ENCODE data around the gene BBS5. TPM values are rescaled to one million over a fixed set of nuclear protein-coding genes. Genes with fewer than 3 reads are reported as not detected.
"Not testable (repeated sequence)": the region's sequence is repeated elsewhere in the genome, so short reads cannot be mapped to it uniquely, and the experiment has no call there.

Gene BBS5
- total RNA-seq = 8.2 and 8.3 TPM in 2 replicates
- long read RNA-seq, partial matches to known transcripts = 2 of 3 reads
- long read RNA-seq, other reads (novel, unspliced or antisense) = 1 of 3 reads

DNA sequence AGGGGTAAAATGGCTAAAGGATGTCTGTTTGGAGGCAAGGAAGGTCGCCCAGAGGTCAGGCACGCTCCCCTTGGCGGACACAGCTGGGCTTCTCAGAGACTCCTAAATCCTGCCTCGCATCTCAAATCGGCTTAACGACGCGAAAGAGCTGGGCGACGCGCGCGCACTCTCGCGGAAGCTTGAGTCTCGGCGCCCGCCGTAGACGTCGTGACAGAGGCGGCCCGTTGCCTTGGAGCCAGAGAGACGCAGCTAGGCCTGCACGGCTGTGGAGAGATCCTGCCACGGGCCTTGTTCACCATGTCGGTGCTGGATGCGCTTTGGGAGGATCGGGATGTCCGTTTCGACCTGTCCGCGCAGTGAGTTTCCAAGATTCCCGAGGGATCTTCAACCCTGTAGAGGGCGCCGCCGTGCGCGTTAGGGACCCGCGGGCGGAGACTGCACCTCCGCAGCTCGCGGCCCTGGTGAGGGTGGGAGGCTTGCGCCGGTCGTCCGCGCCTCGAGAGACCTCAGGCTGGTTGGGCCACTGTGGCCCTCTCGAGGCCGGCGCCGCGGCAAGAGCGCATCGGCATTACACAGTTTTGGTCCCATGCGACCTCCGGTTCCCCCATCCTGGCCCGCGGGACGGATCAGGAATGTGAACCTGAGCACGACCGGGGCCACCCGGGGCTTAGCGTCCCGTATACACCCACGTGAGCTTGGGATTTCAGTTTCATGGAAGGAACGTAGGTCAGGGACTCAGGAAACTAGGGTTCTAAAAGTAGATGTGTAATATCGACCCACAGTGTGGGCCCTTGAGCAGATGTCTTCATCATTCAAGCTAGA lies at the start of gene BBS5:
Gene BBS5 (plus strand): TSS at position 238 of the 822 bp plus-strand sequence. CDS start 60 bp downstream, at position 298.
- peak within 1 kb of the TSS; percentile 87 for H3K4me3 Mint-ChIP-seq (ENCODE audit: low read depth)
- H3K4me1 Mint-ChIP-seq (ENCODE audit: low read depth) = peaks cover 10% of the 10 kb centered on the region
- H3K9me3 Mint-ChIP-seq (ENCODE audit: low read depth) = no peaks in the 10 kb centered on the region
- H3K36me3 Mint-ChIP-seq (ENCODE audit: insufficient read depth) = no peaks in the 10 kb centered on the region
- TF ChIP-seq, protein P1, sequence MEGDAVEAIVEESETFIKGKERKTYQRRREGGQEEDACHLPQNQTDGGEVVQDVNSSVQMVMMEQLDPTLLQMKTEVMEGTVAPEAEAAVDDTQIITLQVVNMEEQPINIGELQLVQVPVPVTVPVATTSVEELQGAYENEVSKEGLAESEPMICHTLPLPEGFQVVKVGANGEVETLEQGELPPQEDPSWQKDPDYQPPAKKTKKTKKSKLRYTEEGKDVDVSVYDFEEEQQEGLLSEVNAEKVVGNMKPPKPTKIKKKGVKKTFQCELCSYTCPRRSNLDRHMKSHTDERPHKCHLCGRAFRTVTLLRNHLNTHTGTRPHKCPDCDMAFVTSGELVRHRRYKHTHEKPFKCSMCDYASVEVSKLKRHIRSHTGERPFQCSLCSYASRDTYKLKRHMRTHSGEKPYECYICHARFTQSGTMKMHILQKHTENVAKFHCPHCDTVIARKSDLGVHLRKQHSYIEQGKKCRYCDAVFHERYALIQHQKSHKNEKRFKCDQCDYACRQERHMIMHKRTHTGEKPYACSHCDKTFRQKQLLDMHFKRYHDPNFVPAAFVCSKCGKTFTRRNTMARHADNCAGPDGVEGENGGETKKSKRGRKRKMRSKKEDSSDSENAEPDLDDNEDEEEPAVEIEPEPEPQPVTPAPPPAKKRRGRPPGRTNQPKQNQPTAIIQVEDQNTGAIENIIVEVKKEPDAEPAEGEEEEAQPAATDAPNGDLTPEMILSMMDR (IDR thresholded peaks at IDR 0.05; ENCODE audit: unreplicated experiment) = peak; percentile 68
- peak within 1 kb of the TSS; percentile 83 for H3K27ac Mint-ChIP-seq
- peaks cover 17% of the 10 kb centered on the region for H3K27me3 Mint-ChIP-seq
- DNase-seq (ENCODE audit: low spot score, unreplicated experiment) = peak; percentile 56

GRCh38 chr2:169431772-169432171 lies 47.5 kb upstream of the BBS5 start:
- not testable (repeated sequence) for H3K9me3 Mint-ChIP-seq (ENCODE audit: low read depth); H3K4me1 Mint-ChIP-seq (ENCODE audit: low read depth); H3K27me3 Mint-ChIP-seq; H3K36me3 Mint-ChIP-seq (ENCODE audit: insufficient read depth); H3K4me3 Mint-ChIP-seq (ENCODE audit: low read depth); DNase-seq (ENCODE audit: low spot score, unreplicated experiment); H3K27ac Mint-ChIP-seq

DNA sequence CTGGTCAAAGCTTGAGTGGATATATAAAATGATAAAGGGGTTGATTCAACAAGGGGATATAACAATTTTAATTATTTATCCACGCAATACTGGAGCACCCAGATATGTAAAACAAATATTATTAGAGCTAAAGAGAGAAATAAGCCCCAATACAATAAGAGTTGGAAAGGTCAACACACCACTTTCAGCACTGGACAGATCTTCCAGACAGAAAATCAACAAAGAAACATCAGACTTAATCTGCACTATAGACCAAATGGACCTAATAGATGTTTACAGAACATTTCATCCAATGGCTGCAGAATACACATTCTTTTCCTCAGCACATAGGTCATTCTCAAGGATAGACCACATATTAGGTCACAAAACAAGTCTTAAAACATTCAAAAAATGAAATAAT lies 45.1 kb upstream of the BBS5 start:
- H3K4me3 Mint-ChIP-seq (ENCODE audit: low read depth); H3K9me3 Mint-ChIP-seq (ENCODE audit: low read depth); H3K27ac Mint-ChIP-seq; H3K27me3 Mint-ChIP-seq; H3K36me3 Mint-ChIP-seq (ENCODE audit: insufficient read depth); DNase-seq (ENCODE audit: low spot score, unreplicated experiment): not testable (repeated sequence)
- peaks cover 14% of the 10 kb centered on the region for H3K4me1 Mint-ChIP-seq (ENCODE audit: low read depth)

DNA sequence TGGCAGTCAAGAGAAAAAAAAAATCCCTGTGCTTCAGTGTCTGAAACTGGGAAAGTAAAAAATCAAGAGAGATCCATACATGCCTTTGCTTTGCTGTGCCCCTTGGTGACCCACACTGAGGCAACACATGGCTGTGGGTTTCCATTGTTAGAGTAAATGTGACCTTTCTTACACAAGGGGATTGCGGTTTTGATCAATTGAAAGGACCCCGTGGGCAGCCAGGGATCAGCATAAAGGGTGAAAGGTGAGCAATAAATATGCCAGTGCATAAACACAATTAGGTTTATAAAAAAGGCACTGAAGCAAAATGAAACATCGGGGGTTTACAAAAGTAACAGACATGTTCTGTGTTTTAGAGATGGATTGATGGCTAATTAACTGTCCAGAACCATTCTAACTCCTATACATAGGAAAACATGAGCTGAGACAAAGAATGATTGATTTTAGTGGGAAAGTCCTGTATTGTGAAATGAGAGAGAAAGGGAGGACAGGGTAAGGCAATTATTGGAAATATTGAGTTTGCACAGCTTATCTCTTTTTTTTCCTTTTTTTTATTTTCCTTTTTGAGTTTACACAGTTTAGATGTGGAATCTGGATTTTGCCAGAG lies 40.7 kb upstream of the BBS5 start:
- Mint-ChIP-seq H3K9me3 (ENCODE audit: low read depth) (peaks cover 5% of the 10 kb centered on the region), H3K36me3 (ENCODE audit: insufficient read depth) (no peaks in the 10 kb centered on the region), H3K27me3 (no peaks in the 10 kb centered on the region), H3K4me1 (ENCODE audit: low read depth) (peaks cover 18% of the 10 kb centered on the region), H3K27ac (peak overlapping the region; percentile 62), H3K4me3 (ENCODE audit: low read depth) (no peak overlapping the region)
- DNase-seq (ENCODE audit: low spot score, unreplicated experiment) = no peak
- TF ChIP-seq, protein P1 (IDR thresholded peaks at IDR 0.05; ENCODE audit: unreplicated experiment) = no peak

- Mint-ChIP-seq H3K4me3 (ENCODE audit: low read depth) (no peak overlapping the region), H3K27me3 (no peaks in the 10 kb centered on the region), H3K36me3 (ENCODE audit: insufficient read depth) (no peaks in the 10 kb centered on the region), H3K4me1 (ENCODE audit: low read depth) (peaks cover 14% of the 10 kb centered on the region), H3K9me3 (ENCODE audit: low read depth) (peaks cover 5% of the 10 kb centered on the region), H3K27ac (no peak overlapping the region)
- no peak for DNase-seq (ENCODE audit: low spot score, unreplicated experiment)
- TF ChIP-seq, protein P1 (IDR thresholded peaks at IDR 0.05; ENCODE audit: unreplicated experiment) = no peak
Measured at GRCh38 chr2:169439900-169440299, 39.4 kb upstream of the BBS5 start.

- Mint-ChIP-seq H3K27me3 (no peaks in the 10 kb centered on the region), H3K4me1 (ENCODE audit: low read depth) (no peaks in the 10 kb centered on the region), H3K27ac (no peak overlapping the region), H3K9me3 (ENCODE audit: low read depth) (no peaks in the 10 kb centered on the region), H3K4me3 (ENCODE audit: low read depth) (no peak overlapping the region), H3K36me3 (ENCODE audit: insufficient read depth) (no peaks in the 10 kb centered on the region)
- TF ChIP-seq, protein P1 (IDR thresholded peaks at IDR 0.05; ENCODE audit: unreplicated experiment) = no peak
- DNase-seq (ENCODE audit: low spot score, unreplicated experiment) = no peak
Measured at GRCh38 chr2:169446452-169446851, 32.8 kb upstream of the BBS5 start.

Data from progenitor cell of endocrine pancreas (in vitro differentiated cells).